K562 (cell line): ENCODE data around the gene ABCD4. TPM values are rescaled to one million over a fixed set of nuclear protein-coding genes. Genes with fewer than 3 reads are reported as not detected.

Experiments
- ATAC-seq: fragments of 200-7000 bp; cut with Tn5 transposase; 3 replicates; pipeline ENCODE4 v1.9.1; 2020; ENCODE audit warnings: moderate library complexity
- BruUV-seq: library from RNA; stranded (reverse); fragments of 400-500 nt; replicated peaks from 2 replicates; lab custom pipeline; 2021; lab: Mats Ljungman, UMichigan
- CTCF ChIA-PET: fragments of 300-600 bp; formaldehyde crosslinking; extraction: SDS; loops from one replicate; lab custom pipeline; 2021; ENCODE audit warnings: low intra/inter-chr PET ratio; lab: Yijun Ruan, JAX
- POLR2A ChIA-PET: fragments of 300-600, 350-650 bp; sonication (Branson Sonifier 250); formaldehyde crosslinking; extraction: SDS; loops from one replicate; lab custom pipeline; 2021; ENCODE audit warnings: antibody characterized with exemption, inconsistent platforms; lab: Yijun Ruan, JAX
- DNase-seq, 4 experiments: peaks; one replicate each; pipeline versions ENCODE4 v3.0.0 to v3.0.0-alpha.2; 2011 to 2018; ENCODE audit warnings: low spot score in 3 of 4, mixed read lengths in 3 of 4; ENCODE audit errors: extremely low read depth in 1 of 4
- FAIRE-seq: peaks from 2 replicates; lab custom pipeline; 2011; peaks lifted over from hg19 to GRCh38; lab: Jason Lieb, UNC
- H2AFZ ChIP-seq: 2 replicates; pipeline ENCODE4 v1.6.0; 2011; ENCODE audit warnings: low read depth, low read length, control low read depth, inconsistent platforms
- H3K27ac ChIP-seq: fragments of 200-600 bp; 3 replicates; pipeline ENCODE4 v1.8.0; 2011; ENCODE audit warnings: low read depth, mild to moderate bottlenecking, control low read depth, inconsistent platforms, low read length, moderate library complexity, mixed read lengths; ENCODE audit errors: extremely low read depth
- H3K27me3 ChIP-seq, 2 experiments: fragments of 300-600 bp in 1 of 2; 2 replicates in 1 of 2; 3 replicates in 1 of 2; pipeline versions ENCODE4 v1.6.0 to v1.8.0; 2011; ENCODE audit warnings: inconsistent platforms in 2 of 2, low read length in 2 of 2, mild to moderate bottlenecking in 1 of 2, mixed read lengths in 1 of 2, moderate library complexity in 1 of 2; ENCODE audit not compliant: control insufficient read depth in 2 of 2, insufficient read depth in 2 of 2
- H3K36me3 ChIP-seq: fragments of 300-600 bp; 3 replicates; pipeline ENCODE4 v1.8.0; 2011; ENCODE audit warnings: mild to moderate bottlenecking, low read length, inconsistent platforms; ENCODE audit not compliant: control insufficient read depth, insufficient read depth
- H3K4me1 ChIP-seq, 2 experiments: fragments of 200-600 bp in 1 of 2; replicated peaks in 1 of 2; 2 replicates in 1 of 2; 3 replicates in 1 of 2; pipeline versions ENCODE4 v1.5.1 to v1.8.0; 2011; ENCODE audit warnings: inconsistent platforms in 2 of 2, low read length in 2 of 2, mild to moderate bottlenecking in 1 of 2, mixed read lengths in 1 of 2, moderate library complexity in 1 of 2; ENCODE audit not compliant: control insufficient read depth in 2 of 2, insufficient read depth in 2 of 2
- H3K4me2 ChIP-seq: 2 replicates; pipeline ENCODE4 v1.6.1; 2011; ENCODE audit warnings: low read length, control low read depth, inconsistent platforms, mixed read lengths; ENCODE audit not compliant: insufficient read depth
- H3K4me3 ChIP-seq: fragments of 200-600 bp; sonication (generic), shearing (Covaris generic); 2 replicates; pipeline ENCODE4 v1.5.1; 2016; ENCODE audit warnings: control low read depth, inconsistent platforms
- H3K79me2 ChIP-seq: fragments of 200-600 bp; 3 replicates; pipeline ENCODE4 v1.8.0; 2011; ENCODE audit warnings: low read length, inconsistent platforms; ENCODE audit not compliant: control insufficient read depth, insufficient read depth
- H3K9ac ChIP-seq, 2 experiments: 2 replicates each; pipeline versions ENCODE4 v1.6.0 to v1.6.1; 2011; ENCODE audit warnings: low read depth in 2 of 2, low read length in 2 of 2, control low read depth in 1 of 2, inconsistent platforms in 1 of 2, mild to moderate bottlenecking in 1 of 2, mixed read lengths in 1 of 2; ENCODE audit not compliant: insufficient read depth in 1 of 2
- H3K9me1 ChIP-seq: one replicate; pipeline ENCODE4 v1.6.0; 2011; ENCODE audit warnings: inconsistent platforms, mild to moderate bottlenecking, low read length, moderate library complexity; ENCODE audit not compliant: control insufficient read depth, insufficient read depth
- H3K9me3 ChIP-seq: replicated peaks from 2 replicates; pipeline ENCODE4 v1.5.1; 2011; ENCODE audit warnings: low read depth, low read length, inconsistent platforms; ENCODE audit not compliant: control insufficient read depth, insufficient read depth
- H4K20me1 ChIP-seq: replicated peaks from 2 replicates; pipeline ENCODE4 v1.6.1; 2011; ENCODE audit warnings: low read length, inconsistent platforms, mixed read lengths; ENCODE audit not compliant: control insufficient read depth, insufficient read depth
- CEBPG ChIP-seq, 3 experiments: fragments of 200-800 bp in 1 of 3; sonication (Bioruptor generic) in 1 of 3; sonication (generic) in 1 of 3; formaldehyde crosslinking in 1 of 3; IDR thresholded peaks in 2 of 3; conservative IDR thresholded peaks in 1 of 3; 2 replicates each; pipeline versions ENCODE4 v1.6.1 to v1.8.0; 2016 to 2022; ENCODE audit warnings: missing compliant biosample characterization in 2 of 3, missing genetic modification characterization in 2 of 3, mild to moderate bottlenecking in 1 of 3, missing genetic modification reagents in 1 of 3
- FOXO4 ChIP-seq: fragments of 450-650 bp; formaldehyde crosslinking; IDR thresholded peaks from 2 replicates; pipeline ENCODE4 v1.4.0; 2020; ENCODE audit warnings: mild to moderate bottlenecking, moderate library complexity
- ZBTB26 ChIP-seq: fragments of 450-650 bp; formaldehyde crosslinking; IDR thresholded peaks from 2 replicates; pipeline ENCODE4 v1.4.0; 2022; ENCODE audit warnings: missing genetic modification characterization
- ZNF318 ChIP-seq, 2 experiments: fragments of 450-650 bp; IDR thresholded peaks; 2 replicates each; pipeline ENCODE4 v1.6.1; 2016; ENCODE audit warnings: mild to moderate bottlenecking in 2 of 2, borderline replicate concordance in 1 of 2, low read depth in 1 of 2, moderate library complexity in 1 of 2
- ZNF384 ChIP-seq: IDR thresholded peaks from 2 replicates; pipeline ENCODE4 v1.6.1; 2012; ENCODE audit warnings: low read depth, low read length, improper control_type of control experiment
- ZNF444 ChIP-seq: fragments of 250-450 bp; sonication (Bioruptor Pico); IDR thresholded peaks from 2 replicates; pipeline ENCODE4 v1.4.0; 2020; ENCODE audit warnings: mild to moderate bottlenecking, moderate library complexity
- WGBS: fragments of 100-300 bp; shearing (Covaris generic); methylation state at CpG from one replicate; pipeline ENCODE4 v1.1.6; 2016; ENCODE audit warnings: low coverage, mixed read lengths; ENCODE audit not compliant: insufficient coverage; ENCODE audit errors: missing lambda C conversion rate; 5-methylcytosine and 5-hydroxymethylcytosine counted together
- in situ Hi-C: fragments of 300-500 bp; cut with MboI; formaldehyde crosslinking; loops from 4 replicates; pipeline ENCODE4 v1.15.0; 2018; ENCODE audit warnings: inconsistent platforms, mixed read lengths
- intact Hi-C: fragments of 100-400 bp; cut with micrococcal nuclease; formaldehyde crosslinking; loops from 2 replicates; pipeline ENCODE4 v1.14.2; 2022
- polyA plus RNA-seq, 8 experiments: library from polyadenylated mRNA; depleted of rRNA in 4 of 8; stranded (reverse) in 5 of 8; unstranded in 3 of 8; fragments of >200 nt; fragmentation: Nextera tagmentation in 2 of 8; fragmentation: Illumina TruSeq in 1 of 8; extraction: Ambion mirVana in 2 of 8; extraction: Trizol in 1 of 8; gene quantifications; 2 replicates each; pipeline versions ENCODE4 v1.2.1 to v1.2.3, GENCODE V29; 2011 to 2014; ENCODE audit warnings: inconsistent platforms in 1 of 8, missing spikeins in 1 of 8
- total RNA-seq, 7 experiments: library from RNA; depleted of rRNA in 6 of 7; stranded (reverse); fragments of >200 nt in 6 of 7; fragmentation: Illumina TruSeq in 2 of 7; extraction: Trizol in 2 of 7; gene quantifications; 2 replicates each; pipeline versions ENCODE4 v1.2.1 to v1.2.3, GENCODE V29; 2011 to 2021; ENCODE audit warnings: low replicate concordance in 1 of 7

Gene ABCD4
- total and polyA plus RNA-seq, 9 of the 15 experiments (the other 6 are each of a cell fraction or from before 2014, with no cell fraction given): 3.5 to 17.2 (median 12.4) TPM

GRCh38 chr14:74312161-74312560, 9.4 kb upstream of the ABCD4 start:
- H3K4me2 ChIP-seq: no peak overlapping the region
- ATAC-seq (no peak), DNase-seq (no peak), FAIRE-seq (no peak)
- no peak overlapping the region for H3K9ac ChIP-seq
- H3K27me3 ChIP-seq: peaks cover 2 to 8% of the 10 kb centered on the region in 2 experiments; a peak in 3 of 5 replicates
- no peak overlapping the region for H3K4me3 ChIP-seq
- intact Hi-C loops: no loop called here
- ChIA-PET CTCF (no interaction called here), POLR2A (no interaction called here)
- TF ChIP-seq ZBTB26 (CRISPR knock-in tag): no peak
- TF ChIP-seq ZNF318 (IDR thresholded peaks at IDR 0.05; ENCODE audit: borderline replicate concordance in 1 of 2, low read depth in 1 of 2): no peak
- TF ChIP-seq ZNF444: no peak
- TF ChIP-seq ZNF384: no peak
- TF ChIP-seq FOXO4: no peak
- TF ChIP-seq CEBPG (CRISPR knock-in tag; IDR thresholded peaks at IDR 0.05): no peak
- TF ChIP-seq CEBPG (tag; conservative IDR thresholded peaks at IDR 0.05 in 1 of 2, IDR thresholded peaks at IDR 0.05 in 1 of 2): no peak
- H3K4me1 ChIP-seq: no peaks in the 10 kb centered on the region
- no peaks in the 10 kb centered on the region for H3K36me3 ChIP-seq
- WGBS: 0% methylated on average over 2 of the region's 2 CpGs
- H3K9me3 ChIP-seq: no peaks in the 10 kb centered on the region
- no peak overlapping the region for H2AFZ ChIP-seq
- H3K27ac ChIP-seq: no peak overlapping the region
- no peaks in the 10 kb centered on the region for H4K20me1 ChIP-seq
- in situ Hi-C loops: no loop called here
- no peaks in the 10 kb centered on the region for H3K9me1 ChIP-seq
- no peaks in the 10 kb centered on the region for H3K79me2 ChIP-seq
- no TSS peak for BruUV-seq
